Eye (tissue), 1 donor: Measurements from ENCODE around the gene ISG20.

Experiments
- DNase-seq: peaks from one replicate; pipeline ENCODE4 v3.0.0-alpha.2; 2015

The ISG20 gene

DNA sequence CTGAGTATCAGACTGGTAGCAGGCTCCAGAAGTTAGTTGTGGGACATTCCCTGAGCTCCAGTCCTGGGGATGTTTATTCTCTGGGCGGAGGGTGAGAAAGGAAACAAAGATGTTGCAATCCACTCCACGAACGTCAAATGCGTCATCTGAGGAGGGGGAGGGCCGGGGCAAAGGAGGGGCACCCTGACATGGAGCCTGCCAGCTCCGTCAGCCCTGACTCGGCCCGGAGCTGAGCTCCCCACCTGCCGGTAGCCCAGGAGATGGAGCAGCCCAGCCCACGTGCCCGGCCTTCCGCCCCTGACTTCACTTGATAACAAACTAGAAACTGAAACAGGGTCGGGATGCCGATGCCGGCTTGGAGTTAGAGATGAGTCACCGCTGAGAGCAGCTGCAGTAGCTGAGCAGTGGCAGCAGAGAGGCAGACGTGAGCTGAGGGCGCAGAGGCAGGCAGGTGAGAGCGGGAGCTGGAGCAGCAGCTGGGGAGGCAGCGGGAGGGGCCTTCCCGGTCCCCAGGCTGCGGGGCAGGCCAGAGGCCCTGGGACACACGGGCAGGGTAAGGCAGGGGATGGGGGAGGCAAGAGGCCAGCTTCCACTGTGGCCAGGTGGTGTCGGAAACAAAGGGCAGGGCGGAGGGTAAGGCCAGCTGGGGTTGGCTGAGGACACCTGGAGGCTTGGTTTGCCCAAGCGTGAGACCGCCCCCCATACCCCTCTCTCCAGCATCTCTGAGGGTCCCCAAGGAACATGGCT, at the start of gene ISG20:
Gene ISG20, plus strand, starts transcription at position 391 of the 747 bp plus-strand sequence. Its CDS starts 351 bp downstream, at position 742.
- peak; percentile 77 for DNase-seq

DNA sequence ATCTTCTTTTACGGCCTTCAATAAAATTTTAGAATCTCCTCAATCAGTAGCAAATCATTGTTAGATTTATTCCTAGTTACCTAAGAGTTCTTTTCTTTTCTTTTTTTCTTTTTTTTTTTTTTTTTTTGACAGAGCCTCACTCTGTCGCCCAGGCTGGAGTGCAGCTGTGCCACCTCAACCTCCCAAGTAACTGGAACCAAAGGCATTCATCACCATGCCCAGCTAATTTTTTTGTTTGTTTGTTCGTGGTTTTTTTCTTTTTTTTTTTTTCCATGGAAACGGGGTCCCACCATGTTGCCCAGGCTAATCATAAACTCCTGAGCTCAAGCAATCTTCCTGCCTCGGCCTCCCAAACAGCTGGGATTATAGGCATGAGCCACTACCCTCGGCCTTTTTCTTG, 48.1 kb upstream of the ISG20 start:
- no peak for DNase-seq

DNA sequence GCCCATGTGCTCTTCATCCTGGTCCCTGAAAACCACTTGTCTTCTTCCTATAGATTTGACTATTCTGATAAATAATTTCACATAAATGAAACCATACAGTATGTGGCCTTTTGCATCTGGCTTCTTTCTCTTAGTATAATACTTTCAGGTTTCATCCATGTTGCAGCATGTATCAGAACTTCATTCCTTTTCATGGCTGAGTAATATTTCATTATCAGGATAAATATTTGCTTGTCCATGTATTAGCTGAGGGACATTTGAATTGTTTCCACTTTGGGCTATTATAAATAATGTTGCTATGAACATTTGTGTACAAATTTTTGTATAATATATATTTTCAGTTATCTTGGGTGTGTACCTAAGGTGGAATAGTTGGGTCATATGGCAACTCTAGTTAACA, 47.4 kb upstream of the ISG20 start:
- DNase-seq, result no peak

DNA sequence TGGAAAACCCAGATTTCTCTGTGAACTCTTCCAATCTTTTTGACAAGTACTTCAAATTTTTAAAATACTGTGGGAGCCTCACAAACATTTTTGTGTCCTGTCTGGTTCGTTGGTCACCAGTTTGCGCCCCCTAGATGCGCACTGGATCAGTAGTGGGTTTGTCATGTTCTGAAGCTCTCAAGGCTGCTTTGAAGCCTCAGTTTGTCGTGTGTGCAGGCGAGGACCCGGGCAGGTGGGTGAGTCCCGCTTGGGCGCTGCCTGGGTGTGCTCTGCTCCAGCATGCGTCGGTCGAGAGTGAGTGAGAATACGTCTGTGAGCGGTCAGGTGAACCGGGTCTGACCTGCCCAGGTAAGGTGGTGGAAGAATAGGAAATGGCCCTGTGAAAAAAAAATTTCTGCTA, 34.9 kb upstream of the ISG20 start:
- peak; percentile 23 for DNase-seq

DNA sequence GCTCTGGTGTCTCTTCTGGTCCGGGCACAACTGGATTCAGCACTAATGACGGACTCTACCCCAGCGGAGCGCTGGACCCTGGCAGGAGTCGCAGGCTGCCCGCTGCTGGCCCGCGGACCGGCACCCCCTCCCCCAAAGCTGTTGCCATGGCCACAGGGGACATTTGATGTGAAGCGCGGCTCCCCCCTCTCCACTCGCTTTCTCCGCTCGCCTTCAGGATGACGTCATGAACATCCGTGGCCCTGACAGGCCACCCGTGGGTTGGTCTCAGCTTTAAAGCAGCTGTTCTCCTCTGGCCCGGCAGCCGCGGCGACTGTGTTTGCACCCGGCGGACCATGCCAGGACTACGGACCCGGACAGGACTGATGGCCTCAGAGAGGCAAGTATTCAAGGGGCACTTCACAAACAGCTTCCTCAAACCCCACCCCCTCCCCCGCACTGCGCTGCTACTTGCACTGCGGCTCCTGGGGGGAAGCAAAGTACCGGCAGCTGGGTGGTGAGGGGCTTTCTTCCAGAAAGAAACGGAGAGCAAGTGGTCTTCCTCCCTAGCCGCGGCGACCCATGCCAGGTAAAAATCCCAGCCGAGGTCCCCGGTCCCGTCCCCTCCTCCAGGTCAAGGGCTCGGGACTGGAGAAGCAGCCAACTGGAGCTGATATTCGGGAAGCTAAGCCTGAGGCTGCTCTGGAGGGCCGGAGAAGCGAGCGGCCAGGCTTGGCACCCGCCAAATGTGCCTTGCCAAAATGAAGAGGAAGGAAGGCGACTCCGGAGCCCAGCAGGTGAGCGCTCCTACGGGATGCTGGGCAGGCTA, 34.2 kb upstream of the ISG20 start:
- peak; percentile 67 for DNase-seq

GRCh38 chr15:88605189-88606069, 33.4 kb upstream of the ISG20 start:
- DNase-seq, result peak; percentile 86

GRCh38 chr15:88606070-88606794, 32.6 kb upstream of the ISG20 start:
- DNase-seq, result peak; percentile 22

DNA sequence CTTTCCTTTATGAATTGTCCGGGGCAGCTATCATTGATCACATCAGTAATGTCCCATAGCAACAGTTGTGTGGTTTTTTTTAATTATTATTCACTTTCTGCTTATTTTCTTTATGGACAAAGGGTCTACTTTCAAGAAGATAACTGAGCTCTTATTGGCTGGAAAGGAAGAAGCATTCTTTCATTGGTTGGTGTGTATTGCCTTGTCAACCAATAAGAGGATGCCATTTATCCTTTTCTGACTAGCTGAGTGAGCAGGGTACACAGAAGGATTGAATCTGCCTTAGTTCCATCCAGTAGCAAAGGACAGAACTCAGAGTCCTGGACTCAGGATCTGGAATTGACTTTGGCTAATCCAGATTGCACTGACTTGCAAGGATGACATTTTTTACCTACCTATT, 30.9 kb upstream of the ISG20 start:
- no peak for DNase-seq

DNA sequence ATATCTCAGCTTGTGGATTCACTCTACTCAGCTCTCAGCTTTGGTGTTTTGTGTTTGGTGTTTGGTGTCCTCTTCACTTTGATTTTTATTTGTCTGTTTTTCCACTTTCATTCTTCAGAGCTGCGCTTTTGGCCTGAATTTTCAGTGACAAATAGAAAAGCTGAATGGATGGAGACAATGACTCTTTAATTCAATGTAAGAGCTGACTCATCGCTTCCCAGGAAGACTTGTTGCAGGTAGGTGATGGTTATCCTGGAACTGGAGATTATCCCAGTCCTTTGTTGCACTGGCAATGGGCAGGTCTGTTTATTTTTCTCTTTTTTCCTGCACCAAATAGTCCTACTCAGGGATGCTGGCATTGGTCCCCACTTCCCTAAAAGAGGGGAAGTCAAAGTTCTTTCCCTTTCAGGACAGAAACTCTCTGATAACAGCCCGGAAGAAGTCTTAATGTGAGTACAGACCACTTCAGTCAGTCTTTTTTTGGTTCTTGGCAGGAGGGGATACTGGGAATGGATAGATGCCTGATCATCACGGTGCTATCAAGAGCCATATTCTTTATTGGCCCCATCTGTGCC, 30.1 kb upstream of the ISG20 start:
- no peak for DNase-seq

GRCh38 chr15:88609344-88610090, 29.3 kb upstream of the ISG20 start:
- DNase-seq, result peak; percentile 21

DNA sequence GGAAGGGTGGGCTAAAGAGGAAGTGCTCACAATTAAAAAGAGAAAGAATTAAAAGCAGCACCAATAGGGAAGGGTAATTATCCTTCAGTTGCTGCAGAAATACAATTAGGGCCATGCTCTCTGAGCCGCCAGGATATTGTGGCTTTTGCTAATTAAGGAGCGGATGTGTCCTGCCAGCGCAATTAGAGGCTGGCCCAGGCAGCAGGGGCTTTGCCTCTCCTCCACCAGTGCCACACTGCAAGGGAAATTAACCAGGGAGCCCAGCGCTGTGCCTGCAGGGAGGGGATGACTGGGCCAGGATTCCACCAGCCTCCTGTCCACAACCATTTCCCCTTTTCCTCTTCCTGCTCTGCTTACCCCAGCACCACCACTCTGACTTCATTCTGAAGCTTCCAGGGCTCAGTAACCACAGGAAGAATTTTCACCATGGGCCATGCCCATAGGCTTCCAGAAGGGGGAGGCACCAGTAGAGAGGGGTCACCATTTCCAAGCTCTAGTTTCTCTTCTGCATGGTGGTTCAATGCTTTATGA, 28.1 kb upstream of the ISG20 start:
- peak; percentile 58 for DNase-seq

GRCh38 chr15:88612186-88612796, 26.5 kb upstream of the ISG20 start:
- no peak for DNase-seq

DNA sequence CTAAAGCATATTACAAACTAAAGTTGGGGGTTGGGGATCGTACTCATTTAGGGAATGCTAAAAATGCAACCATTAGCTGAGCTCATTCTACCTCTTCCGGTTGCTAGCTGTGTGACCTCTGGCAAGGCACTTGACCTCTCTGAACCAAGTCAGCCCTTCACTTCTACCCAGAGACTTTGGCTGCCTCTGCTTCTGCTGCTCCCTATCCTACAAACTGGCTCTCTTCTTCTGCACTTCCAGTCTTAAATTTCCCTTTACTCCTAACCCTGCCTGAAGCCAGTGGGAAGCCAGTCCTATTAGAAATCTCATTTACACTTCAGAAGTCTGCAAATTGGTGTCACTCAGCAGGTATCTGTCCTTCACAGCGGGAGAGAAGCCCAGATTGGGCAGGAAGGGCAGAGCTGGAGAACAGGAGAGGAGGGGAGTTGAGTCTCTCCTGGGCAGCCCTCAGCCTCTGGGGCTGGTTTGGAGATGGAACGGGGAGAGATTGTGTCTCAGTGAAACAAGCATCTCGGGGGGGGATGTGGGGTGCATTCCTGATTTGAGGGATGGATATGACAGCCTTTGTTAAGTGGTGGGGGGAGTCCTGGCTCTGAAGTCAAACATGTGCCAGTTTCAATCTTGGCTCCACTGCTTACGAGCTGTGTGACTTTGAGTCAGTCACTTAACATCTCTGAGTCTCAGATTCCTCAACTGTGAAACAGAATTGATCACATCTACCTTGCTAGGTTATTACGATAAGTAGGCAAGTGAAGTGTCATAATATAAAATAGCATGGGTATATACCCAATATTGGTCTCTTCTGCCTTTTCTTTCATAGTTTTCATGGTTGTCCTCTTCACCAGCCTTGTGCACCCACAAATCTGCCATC, 25.5 kb upstream of the ISG20 start:
- no peak for DNase-seq

- DNase-seq, result no peak
Observed at GRCh38 chr15:88615303-88616107, 23.3 kb upstream of the ISG20 start.

- no peak for DNase-seq
Observed at GRCh38 chr15:88616240-88616639, 22.6 kb upstream of the ISG20 start.

GRCh38 chr15:88617031-88617722, 21.6 kb upstream of the ISG20 start:
- no peak for DNase-seq

DNA sequence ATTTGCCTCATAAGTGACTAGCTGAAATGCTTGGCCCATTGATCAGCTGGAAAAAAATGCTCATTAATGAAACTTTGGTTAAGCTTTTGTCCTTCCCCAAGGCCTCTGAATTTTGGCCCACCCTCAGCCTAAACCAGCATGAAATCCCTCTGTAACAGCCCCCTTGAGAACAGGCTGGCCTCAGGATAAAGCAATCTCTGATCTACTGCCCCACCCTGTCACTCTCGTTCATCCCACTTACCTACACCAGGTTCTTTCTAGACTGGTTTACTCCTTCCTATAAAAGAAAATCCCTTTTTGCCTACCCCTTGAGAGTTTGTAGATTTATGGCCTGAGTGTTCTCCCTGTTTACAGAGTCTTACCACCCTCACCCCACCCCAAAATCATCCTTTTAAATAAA, 21.0 kb upstream of the ISG20 start:
- DNase-seq, result no peak

DNA sequence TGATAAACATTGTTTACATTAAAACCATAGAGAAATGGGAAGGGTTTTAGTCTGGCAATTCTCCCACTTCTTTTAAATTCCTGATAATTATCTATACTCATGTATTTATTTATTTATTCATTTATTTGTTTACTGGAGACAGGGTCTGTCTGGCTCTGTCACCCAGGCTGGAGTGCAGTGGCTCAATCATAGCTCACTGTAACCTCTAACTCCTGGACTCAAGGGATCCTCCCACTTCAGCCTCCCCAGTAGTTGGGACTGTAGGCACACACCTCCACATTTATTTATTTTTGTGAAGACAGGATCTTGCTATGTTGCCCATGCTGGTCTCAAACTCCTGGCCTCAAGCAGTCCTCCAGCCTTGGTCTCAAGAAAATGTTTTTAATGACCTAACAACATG, 20.1 kb upstream of the ISG20 start:
- DNase-seq, result no peak
